GM21381 (cell line): Measurements from ENCODE around the gene ESYT2.
"Not testable (repeated sequence)": the region's sequence is repeated elsewhere in the genome, so short reads cannot be mapped to it uniquely, and the experiment has no call there.

Experiments
- ATAC-seq: cut with Tn5 transposase; IDR thresholded peaks from one replicate; pipeline ENCODE4 v1.9.1; 2021; ENCODE audit warnings: mild to moderate bottlenecking, moderate library complexity; ENCODE audit not compliant: unreplicated experiment

Gene ESYT2

GRCh38 chr7:158702196-158702595, 127.1 kb downstream of the ESYT2 start:
- ATAC-seq = no peak

DNA sequence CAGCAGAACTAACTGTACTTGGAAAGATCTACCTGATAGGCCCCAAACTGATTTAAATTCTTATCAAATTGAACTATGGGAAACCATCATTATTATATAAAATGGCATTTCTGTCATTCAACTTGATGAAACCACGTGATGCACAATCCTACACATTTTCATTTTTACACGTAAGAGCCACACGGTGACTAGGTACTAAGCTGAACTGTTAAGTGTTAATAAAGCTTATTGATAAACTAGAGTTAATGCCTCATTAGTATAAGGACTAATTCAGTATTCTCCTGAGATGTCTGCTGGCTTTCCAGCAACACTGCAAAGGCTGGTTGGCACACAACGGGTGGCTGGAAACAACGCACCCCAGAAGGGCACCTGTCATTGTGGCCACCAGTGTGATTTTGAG, 129.3 kb downstream of the ESYT2 start:
- ATAC-seq = no peak

- no peak for ATAC-seq
Measured at GRCh38 chr7:158699341-158699740, 130.0 kb downstream of the ESYT2 start.

- ATAC-seq = no peak
Measured at GRCh38 chr7:158698657-158699195, 130.6 kb downstream of the ESYT2 start.

DNA sequence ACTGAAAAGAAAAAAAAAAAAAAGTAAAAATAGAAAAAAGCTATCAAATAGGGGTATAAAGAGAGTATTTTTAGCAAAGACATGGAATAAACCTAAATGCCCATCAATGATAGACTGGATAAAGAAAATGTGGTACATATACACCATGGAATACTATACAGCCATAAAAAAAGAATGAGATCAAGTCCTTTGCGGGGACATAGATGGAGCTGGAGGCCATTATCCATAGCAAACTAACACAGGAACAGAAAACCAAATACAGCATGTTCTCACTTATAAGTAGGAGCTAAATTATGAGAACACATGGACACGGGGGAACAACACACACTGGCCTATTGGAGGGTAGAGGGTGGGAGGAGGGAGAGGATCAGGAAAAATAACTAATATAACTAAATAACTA, 131.7 kb downstream of the ESYT2 start:
- not testable (repeated sequence) for ATAC-seq

- ATAC-seq = peak; percentile 63
Measured at GRCh38 chr7:158695726-158696452, 133.4 kb downstream of the ESYT2 start.

DNA sequence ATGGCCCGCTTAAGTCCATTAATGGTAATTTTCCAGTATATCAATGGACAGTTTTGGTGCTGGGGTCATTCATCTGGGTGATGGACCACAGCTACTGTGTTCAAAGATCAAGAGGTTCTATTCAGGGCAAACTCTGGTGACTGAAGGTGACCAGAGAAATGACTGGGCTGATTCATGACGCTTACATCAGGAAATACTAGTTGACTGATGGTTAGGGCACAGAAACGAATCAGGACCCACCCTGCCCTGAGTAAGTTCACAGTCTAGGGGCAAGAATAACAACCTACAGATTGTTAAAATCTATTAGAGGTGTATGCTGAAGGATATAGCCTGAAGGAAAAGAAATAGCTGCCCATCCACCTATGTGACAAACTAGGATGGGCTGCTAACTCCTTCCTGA, 134.3 kb downstream of the ESYT2 start:
- no peak for ATAC-seq

GRCh38 chr7:158694650-158695049, 134.7 kb downstream of the ESYT2 start:
- ATAC-seq = no peak

GRCh38 chr7:158689488-158689887, 139.8 kb downstream of the ESYT2 start:
- no peak for ATAC-seq

GRCh38 chr7:158687406-158687805, 141.9 kb downstream of the ESYT2 start:
- ATAC-seq = no peak

DNA sequence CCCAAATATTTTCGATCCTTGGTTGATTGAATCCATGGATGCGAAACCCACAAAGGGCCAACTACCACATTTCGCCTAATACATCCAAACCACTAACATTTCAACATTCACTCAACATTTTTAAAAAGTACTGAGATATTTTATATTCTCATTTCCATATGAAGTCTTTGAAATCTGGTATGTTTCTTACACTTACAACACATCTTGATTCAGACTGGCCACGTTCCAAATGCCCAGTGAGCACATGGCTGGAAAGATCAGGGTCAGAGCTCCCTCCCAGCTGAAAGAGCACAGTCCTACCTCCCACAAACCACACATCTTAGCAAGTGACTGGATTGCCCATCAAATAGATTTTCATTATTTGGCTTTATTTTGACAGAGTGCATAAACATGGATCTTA, 143.6 kb downstream of the ESYT2 start:
- no peak for ATAC-seq

- no peak for ATAC-seq
Measured at GRCh38 chr7:158684329-158684728, 145.0 kb downstream of the ESYT2 start.

DNA sequence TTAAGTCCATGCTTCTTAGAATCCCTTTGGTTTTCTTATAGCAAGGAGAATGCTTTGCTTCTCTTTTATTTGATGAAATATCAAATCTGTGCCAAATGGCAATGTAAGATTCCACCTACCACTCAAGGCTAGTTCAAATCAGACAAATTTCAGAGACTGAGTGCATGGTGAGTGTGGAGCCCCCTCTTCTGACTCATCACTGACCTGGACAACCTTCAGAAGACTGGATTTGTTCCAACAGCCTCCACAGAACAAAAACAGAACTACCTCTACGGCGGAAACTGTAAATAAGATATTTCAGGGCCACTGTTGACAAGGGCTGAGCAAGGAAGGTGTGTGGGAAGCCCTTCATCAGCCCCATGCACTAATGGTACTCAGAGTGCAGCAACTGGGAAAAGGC, 145.8 kb downstream of the ESYT2 start:
- ATAC-seq = no peak

DNA sequence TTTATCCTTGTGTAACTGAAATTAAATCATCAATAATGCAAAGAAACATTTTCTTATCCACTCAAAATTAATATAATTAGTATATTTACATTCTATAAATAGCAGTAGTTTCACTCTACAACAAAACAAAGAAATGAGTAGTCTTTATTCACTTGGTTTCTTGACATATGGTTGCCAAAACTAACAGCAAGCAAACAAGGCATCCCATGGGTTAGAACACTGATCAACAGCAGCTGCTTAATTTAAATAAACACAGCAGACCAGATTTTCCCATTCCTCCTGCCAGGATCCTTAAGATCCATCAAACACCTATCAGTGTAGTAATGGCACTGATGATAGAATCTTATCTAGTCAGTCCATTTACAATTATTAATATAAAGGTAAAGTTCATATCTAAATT, 146.9 kb downstream of the ESYT2 start:
- ATAC-seq = no peak
